ENCODE results near the gene ASTL.

- TF ChIP-seq CTCF (IDR thresholded peaks at IDR 0.05; ENCODE audit: low read length) (no peak), EZH2phosphoT487 (IDR thresholded peaks at IDR 0.05; ENCODE audit: low read length) (no peak), EZH2 (optimal IDR thresholded peaks at IDR 0.05; ENCODE audit: low read depth, low read length) (no peak)
Measured at GRCh38 chr2:96092951-96093350, 45.4 kb downstream of the ASTL start.
